IPS-NIHi7 (cell line): Measurements from ENCODE around the gene HIC1.

Experiments
- DNase-seq: peaks from one replicate; pipeline ENCODE4 v3.0.0; 2012; ENCODE audit warnings: mixed read lengths; ENCODE audit errors: extremely low spot score

Gene HIC1

DNA sequence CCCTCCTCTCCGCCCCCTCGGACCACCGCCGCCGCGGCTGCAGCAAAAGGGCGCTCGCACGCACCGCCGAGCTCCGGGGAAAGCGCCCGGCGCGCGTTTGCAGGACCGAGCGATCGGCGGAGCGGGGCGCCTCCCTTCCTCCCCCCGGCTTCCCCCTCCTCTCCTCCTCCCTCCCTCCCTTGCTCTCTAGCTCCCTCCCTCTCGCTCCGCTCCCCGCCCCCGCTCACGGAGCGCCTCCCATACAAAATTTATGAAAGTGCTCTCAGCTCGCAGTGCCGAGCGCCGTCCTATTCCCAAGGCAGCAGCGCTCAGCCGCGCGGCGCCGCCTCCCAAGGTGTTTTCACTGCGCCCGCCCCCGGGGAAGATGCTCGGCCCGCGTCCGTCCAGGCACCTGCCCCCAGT, 29.7 kb upstream of the HIC1 start, which contains the start of gene RTN4RL1:
TSS of gene RTN4RL1 (minus strand) at position 115 of the 402 bp plus-strand sequence. CDS start 469 bp downstream, outside the sequence.
- DNase-seq = peak; percentile 42

DNA sequence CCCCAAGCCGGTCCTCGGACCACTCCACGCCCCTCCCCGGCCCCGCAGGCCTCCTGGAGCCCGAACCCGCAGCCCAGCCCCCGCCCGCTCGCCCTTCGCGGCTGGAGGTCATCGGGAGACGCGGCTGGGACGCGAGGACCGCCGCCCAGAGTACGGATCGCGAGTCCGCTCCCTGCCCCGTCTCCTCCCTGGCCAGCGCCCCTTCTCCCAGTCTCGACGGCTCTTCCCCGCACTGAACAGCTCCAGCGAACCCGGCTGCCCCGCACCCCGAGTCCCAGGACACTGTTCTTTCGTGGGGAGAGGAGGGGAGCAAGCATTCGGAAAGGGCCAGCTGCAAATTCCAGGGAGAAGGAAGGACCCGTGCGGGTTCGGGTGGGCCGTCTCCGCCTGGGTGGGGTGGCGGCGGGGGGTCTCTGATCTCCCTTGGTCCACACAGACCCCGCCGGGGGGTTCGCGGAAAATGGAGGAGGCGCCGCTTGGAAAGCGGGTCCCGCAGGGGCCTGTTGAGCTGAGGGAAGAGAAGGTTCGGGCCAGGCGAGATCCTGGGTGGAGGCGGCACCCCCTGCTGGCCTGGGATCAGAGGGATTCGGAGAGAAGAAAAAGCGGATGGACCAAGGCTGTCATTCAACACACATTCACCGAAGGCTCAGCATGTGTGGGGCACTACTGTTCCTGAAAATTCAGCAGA, 29.1 kb upstream of the HIC1 start:
- DNase-seq = peak; percentile 71

GRCh38 chr17:2027528-2028233, 27.2 kb upstream of the HIC1 start:
- DNase-seq = no peak

DNA sequence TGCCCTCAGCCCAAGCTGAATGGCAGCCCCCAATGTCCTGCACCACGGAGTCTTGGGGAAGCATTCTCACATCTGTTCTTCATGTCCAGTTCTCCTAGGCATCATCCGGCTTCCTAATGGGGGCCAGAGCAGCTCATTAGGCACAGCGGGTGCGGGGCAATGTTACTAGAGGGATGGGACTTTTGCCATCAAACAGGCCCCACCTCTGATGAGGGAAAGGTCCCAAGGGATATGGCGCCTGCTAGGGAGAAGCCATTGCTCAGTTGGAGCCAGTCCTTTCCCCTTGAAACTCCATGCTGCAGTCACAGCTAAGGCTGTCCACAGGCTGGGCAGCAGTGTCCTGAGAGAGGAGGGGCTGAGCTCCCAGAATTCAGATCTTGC, 26.7 kb upstream of the HIC1 start:
- DNase-seq = no peak

DNA sequence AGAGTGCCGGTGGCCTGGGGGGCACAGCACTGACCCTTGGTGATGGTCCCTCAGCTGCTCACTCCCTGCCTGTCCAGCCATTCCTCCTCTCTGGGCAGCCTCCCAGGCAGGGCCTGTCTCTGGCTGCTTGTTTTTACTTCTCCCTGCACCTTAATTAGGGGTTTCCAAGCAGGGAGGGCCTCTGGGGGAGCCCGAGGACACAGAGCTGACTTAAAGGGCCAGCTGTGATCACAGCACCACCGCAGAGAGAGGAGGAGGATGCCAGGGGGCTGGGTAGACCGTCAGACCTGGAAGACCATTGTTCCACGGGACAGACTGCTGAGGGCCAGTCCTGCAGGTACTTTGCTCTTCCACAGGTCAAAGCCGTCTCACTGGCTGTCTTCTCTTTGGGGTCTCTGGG, 26.2 kb upstream of the HIC1 start:
- no peak for DNase-seq

GRCh38 chr17:2029911-2030778, 24.8 kb upstream of the HIC1 start, which contains the start of gene DPH1:
DPH1 (plus strand) TSS chr17:2030153; CDS start chr17:2030170, 17 bp downstream.
- DNase-seq = peak; percentile 92

- no peak for DNase-seq
Observed at GRCh38 chr17:2030779-2031163, 24.1 kb upstream of the HIC1 start.

GRCh38 chr17:2033153-2033552, 21.8 kb upstream of the HIC1 start:
- no peak for DNase-seq

GRCh38 chr17:2034157-2034556, 20.7 kb upstream of the HIC1 start:
- DNase-seq = no peak

GRCh38 chr17:2034806-2035540, 19.9 kb upstream of the HIC1 start:
- DNase-seq = no peak

DNA sequence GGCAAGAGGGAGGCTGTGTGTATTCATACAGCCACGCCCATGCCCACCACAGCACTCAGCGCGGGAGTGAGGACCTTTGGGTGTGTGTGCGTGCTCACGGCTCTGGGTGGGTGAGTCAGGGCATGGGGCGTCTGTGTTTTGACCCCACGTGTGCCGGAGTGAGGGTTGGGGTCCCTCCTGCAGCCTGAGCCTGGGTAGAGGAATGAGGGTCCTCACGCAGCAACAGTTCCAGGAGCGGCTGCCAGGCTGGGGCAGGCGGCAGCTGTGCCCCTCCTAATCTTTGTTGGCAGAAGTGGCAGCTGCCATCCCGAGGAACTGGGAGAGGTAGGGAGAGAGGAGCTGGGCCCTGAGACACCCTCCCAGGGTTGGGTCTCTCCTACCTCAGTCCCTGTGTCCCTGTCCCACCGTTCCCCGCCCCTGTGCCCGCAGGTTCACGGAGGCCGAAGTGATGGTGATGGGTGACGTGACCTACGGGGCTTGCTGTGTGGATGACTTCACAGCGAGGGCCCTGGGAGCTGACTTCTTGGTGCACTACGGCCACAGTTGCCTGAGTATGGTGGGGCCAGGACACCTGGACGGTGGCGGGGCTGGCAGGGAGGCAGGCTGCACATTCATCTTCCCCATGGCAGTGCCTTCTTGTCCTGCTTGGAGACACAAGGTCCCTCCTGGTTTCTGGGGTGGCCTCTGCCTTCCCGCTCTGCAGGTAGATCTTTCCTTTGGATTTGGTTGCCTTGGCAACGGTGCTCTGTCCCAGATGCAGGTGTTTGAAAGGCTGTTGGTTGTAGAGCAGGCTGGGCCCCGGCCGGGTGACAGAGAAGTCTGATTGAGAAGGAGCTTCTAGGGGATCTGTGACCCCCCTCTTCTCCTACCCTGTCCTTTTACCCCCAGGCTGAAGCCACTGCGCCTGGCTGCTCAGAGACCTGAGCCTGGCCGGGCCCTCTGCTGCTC, 19.1 kb upstream of the HIC1 start:
- no peak for DNase-seq

DNA sequence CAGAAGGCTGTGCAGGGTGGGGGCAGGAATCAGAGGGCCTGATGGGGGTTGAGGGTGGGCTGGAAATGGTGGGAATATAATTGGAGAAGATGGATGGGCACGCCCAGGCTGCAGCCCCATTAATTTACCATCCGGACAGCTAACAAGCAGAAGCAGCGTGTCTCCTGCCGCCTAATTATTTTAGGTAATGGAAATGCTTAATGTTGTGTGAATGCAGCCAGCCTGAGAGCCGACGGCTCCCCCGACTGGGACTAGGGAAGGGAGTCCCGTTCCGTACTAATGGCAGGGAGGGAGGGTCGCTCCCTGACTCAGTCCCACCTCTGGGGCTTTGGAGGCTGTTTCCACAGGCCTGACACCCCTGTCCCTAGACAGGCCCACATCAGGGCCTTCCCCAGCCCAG, 17.7 kb upstream of the HIC1 start:
- no peak for DNase-seq

DNA sequence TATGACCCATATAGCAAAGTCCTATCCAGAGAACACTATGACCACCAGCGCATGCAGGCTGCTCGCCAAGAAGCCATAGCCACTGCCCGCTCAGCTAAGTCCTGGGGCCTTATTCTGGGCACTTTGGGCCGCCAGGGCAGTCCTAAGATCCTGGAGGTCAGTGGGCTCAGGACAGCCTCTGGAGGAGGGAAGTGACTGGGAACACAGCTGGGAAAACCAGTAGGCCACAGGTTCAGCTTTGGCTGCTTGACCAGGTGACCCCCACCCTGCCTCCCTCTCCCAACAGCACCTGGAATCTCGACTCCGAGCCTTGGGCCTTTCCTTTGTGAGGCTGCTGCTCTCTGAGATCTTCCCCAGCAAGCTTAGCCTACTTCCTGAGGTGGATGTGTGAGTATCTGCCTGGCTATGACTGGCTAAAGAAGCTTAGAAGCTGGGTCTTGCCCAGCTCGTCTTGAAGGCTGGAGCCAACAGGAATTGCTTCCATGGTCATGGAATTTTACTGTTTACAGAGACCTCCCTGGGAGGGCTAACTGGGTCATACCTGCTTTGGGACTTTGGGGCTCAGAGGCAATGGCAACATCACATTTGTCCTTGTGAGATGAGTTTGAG, 14.6 kb upstream of the HIC1 start:
- DNase-seq = no peak

DNA sequence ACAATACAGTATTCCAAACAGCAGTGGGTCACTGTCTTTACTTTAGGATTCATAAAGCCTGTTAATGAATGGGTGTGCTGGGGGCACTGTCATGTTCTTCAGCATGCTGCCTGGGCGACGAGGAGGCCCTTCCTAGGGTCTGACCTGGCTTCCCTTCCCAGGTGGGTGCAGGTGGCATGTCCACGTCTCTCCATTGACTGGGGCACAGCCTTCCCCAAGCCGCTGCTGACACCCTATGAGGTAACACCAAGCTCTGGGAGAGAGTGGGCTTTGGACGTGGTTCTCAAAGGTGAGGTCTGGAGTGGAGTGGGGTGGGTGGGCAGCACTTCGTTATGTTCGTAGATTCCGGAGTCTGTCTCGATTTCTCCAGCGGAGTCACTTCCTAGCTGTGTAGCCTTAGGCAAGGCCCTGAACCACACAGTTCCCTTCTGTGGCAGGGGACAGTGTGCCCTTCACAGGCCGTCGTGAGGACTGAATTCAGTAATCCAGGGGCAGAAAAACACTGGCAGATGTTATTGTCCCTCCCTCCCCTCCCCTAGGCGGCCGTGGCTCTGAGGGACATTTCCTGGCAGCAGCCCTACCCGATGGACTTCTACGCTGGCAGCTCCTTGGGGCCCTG, 13.9 kb upstream of the HIC1 start:
- no peak for DNase-seq

DNA sequence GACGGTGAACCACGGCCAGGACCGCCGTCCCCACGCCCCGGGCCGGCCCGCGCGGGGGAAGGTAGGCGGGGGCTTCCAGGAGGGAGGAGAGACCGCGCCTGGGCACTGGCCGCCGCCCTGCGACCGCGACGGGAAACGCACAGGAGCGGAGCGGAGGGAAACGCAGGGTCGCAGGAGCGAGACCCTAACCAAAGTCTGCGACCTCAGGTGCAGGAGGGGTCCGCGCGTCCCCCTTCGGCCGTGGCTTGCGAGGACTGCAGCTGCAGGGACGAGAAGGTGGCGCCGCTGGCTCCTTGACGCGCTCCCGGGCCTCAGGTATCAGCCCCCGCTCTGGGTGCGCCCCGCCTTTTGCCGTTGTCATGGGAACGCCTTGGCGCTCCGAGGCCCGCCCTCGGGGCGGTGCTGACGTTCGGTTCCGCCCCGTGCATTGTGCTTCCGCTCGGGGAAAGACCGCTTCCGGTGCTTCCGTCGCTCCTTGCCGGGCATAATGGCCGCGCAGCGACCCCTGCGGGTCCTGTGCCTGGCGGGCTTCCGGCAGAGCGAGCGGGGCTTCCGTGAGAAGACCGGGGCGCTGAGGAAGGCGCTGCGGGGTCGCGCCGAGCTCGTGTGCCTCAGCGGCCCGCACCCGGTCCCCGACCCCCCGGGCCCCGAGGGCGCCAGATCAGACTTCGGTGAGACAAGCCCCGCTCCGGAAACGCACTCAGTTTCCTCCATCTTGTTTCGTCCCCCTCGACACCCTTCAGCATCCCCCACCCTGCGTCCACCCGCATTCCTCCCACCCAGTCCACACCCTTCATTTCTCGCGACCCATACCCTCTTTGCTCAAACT, 13.1 kb upstream of the HIC1 start, which contains the start of gene OVCA2:
TSS of gene OVCA2 (plus strand) at position 462 of the 829 bp plus-strand sequence. CDS start at position 488, 26 bp downstream.
- peak; percentile 94 for DNase-seq

DNA sequence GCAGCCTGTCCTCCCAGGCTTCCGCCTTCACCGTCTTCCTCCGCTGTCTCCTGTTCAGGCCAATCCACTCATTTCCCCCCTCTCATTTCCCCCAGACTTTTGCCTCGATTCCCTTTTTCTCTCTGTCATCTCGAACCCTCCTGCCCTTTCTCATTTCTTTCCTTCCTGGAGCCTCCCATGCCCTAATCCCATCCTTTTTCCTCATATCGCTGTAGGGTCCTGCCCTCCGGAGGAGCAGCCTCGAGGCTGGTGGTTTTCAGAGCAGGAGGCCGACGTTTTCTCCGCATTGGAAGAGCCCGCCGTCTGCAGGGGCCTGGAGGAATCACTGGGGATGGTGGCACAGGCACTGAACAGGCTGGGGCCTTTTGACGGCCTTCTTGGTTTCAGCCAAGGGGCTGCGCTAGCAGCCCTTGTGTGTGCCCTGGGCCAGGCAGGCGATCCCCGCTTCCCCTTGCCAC, 12.5 kb upstream of the HIC1 start:
- no peak for DNase-seq

DNA sequence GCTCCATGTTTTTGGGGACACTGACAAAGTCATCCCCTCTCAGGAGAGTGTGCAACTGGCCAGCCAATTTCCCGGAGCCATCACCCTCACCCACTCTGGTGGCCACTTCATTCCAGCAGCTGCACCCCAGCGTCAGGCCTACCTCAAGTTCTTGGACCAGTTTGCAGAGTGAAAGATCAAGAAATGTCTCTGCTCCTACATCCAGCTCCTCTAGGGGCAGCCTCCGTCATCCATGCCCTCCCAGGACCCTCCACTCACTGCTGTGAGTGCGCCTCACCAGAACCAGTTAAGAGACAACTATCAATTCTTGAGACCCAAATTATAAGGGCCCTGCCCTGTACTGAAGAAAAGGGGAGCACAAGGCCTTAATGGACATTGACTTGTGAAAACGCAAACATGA, 12.0 kb upstream of the HIC1 start:
- DNase-seq = no peak

DNA sequence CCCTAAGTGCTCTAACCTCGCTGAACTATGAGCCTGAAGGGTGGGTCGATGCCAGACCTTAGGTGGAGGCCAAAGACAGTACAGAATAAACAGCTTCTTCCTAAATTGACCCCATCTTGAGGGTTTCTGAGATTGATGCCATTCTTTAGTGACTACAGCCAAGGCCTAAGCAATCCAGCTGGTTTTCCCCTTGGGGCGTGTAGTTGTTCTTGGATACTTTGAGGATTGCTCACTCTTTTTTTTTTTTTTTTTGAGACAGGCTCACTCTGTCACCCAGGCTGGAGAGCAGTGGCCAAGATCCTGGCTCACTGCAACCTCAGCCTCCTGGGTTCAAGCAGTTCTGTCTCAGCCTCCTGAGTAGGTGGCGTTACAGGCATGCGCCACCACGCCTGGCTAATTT, 11.1 kb upstream of the HIC1 start:
- DNase-seq = no peak
